K562 (cell line): ENCODE data around the gene AP2S1. TPM values are rescaled to one million over a fixed set of nuclear protein-coding genes. Genes with fewer than 3 reads are reported as not detected.

Experiments
- BMI1 ChIP-seq: fragments of 150-350 bp; IDR thresholded peaks from 2 replicates; pipeline ENCODE4 v1.6.1; 2014; ENCODE audit warnings: low read length
- ELF2 ChIP-seq: fragments of 250-450 bp; sonication (Bioruptor Pico); IDR thresholded peaks from 2 replicates; pipeline ENCODE4 v1.5.0; 2021; ENCODE audit warnings: mild to moderate bottlenecking
- PHTF2 ChIP-seq: fragments of 250-450 bp; sonication (Bioruptor Pico); IDR thresholded peaks from 2 replicates; pipeline ENCODE4 v1.5.0; 2021; ENCODE audit warnings: mild to moderate bottlenecking
- RBM22 ChIP-seq: fragments of 200-400 bp; formaldehyde crosslinking; IDR thresholded peaks from 2 replicates; pipeline ENCODE4 v1.6.1; 2018; ENCODE audit warnings: low read length, low read depth; ENCODE audit not compliant: poor library complexity, severe bottlenecking
- SAFB ChIP-seq: fragments of 200-400 bp; formaldehyde crosslinking; IDR thresholded peaks from 2 replicates; pipeline ENCODE4 v1.6.1; 2017; ENCODE audit warnings: low read depth, low read length, borderline replicate concordance
- SMAD3 ChIP-seq: fragments of 450-650 bp; formaldehyde crosslinking; conservative IDR thresholded peaks from 2 replicates; pipeline ENCODE4 v1.4.0; 2020; ENCODE audit warnings: mild to moderate bottlenecking
- SPI1 ChIP-seq: IDR thresholded peaks from 2 replicates; pipeline ENCODE4 v1.6.1; 2011; ENCODE audit warnings: low read depth, low read length, control low read depth, borderline replicate concordance
- ZNF274 ChIP-seq: IDR thresholded peaks from 2 replicates; pipeline ENCODE4 v1.6.1; 2011; ENCODE audit warnings: low read depth, mild to moderate bottlenecking, low read length, moderate library complexity, borderline replicate concordance
- polyA plus RNA-seq, 8 experiments: library from polyadenylated mRNA; depleted of rRNA in 4 of 8; stranded (reverse) in 5 of 8; unstranded in 3 of 8; fragments of >200 nt; fragmentation: Nextera tagmentation in 2 of 8; fragmentation: Illumina TruSeq in 1 of 8; extraction: Ambion mirVana in 2 of 8; extraction: Trizol in 1 of 8; gene quantifications; 2 replicates each; pipeline versions ENCODE4 v1.2.1 to v1.2.3, GENCODE V29; 2011 to 2014; ENCODE audit warnings: inconsistent platforms in 1 of 8, missing spikeins in 1 of 8
- total RNA-seq, 7 experiments: library from RNA; depleted of rRNA in 6 of 7; stranded (reverse); fragments of >200 nt in 6 of 7; fragmentation: Illumina TruSeq in 2 of 7; extraction: Trizol in 2 of 7; gene quantifications; 2 replicates each; pipeline versions ENCODE4 v1.2.1 to v1.2.3, GENCODE V29; 2011 to 2021; ENCODE audit warnings: low replicate concordance in 1 of 7
- TF ChIP-seq, protein P1 (sequence below): IDR thresholded peaks from 3 replicates; pipeline ENCODE4 v1.6.1; 2011; ENCODE audit warnings: borderline replicate concordance, mild to moderate bottlenecking, moderate library complexity; ENCODE audit not compliant: insufficient read length; ENCODE audit errors: extremely low read depth
- TF ChIP-seq, protein P2 (sequence below), 2 experiments: fragments of 450-650 bp; IDR thresholded peaks; 2 replicates each; pipeline ENCODE4 v1.6.1; 2016; ENCODE audit warnings: mild to moderate bottlenecking in 2 of 2, borderline replicate concordance in 1 of 2, low read depth in 1 of 2, moderate library complexity in 1 of 2
- TF ChIP-seq, protein P3 (sequence below): fragments of 250-450 bp; sonication (Bioruptor Pico); IDR thresholded peaks from 2 replicates; pipeline ENCODE4 v1.8.0; 2021; ENCODE audit warnings: mild to moderate bottlenecking, moderate library complexity
- TF ChIP-seq, protein P4 (sequence below): fragments of 250-450 bp; sonication (Bioruptor Pico); IDR thresholded peaks from 2 replicates; pipeline ENCODE4 v1.6.1; 2021; ENCODE audit warnings: mild to moderate bottlenecking

AP2S1 gene
- total and polyA plus RNA-seq, 9 of the 15 experiments (the other 6 are each of a cell fraction or from before 2014, with no cell fraction given), result 32.4 to 294 (median 136) TPM

DNA sequence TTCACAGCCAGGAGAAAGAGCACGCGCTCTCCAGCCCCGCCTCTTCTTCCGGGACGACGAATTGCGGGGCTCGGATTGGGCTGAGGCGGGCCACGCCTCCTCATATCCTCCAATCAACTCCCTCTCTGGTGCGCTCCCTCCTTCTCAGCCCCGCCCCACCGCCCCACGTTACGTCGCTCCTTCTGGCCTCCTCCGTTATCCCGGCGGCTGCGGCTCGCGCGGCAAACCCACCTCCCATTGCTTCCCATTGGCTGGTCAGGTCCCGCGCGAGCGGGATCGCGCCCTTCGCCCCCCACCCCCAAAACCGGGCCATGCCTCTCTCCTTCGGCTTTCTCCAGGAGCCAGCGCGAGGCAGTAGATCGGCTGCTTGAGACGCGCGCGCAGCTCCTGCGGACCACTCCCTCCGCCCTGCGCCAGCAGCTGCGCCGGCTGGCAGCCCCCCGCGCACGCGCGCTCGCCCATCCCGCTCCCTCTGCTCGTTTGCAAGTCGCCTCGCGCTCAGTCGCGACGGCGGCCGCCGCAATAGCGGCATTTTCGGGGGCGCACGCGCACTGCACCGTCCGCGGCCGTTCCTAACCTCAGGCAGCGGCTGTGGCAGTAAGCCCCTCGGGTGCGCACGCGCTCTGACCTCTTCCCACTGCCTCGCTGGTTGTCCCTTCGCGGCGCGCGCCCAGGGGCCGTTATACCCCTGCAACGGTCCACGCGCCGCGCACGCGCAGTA lies 9.6 kb upstream of the AP2S1 start (continued):
- TF ChIP-seq PHTF2 (no peak), BMI1 (no peak), RBM22 (peak; percentile 84), ZNF274 (no peak), SAFB (0 out of 2 replicates have a peak, but pooled peaks have one; percentile 9), ELF2 (CRISPR knock-in tag) (0 out of 2 replicates have a peak, but pooled peaks have one; percentile 7), SPI1 (no peak), SMAD3 (CRISPR knock-in tag) (no peak)
- TF ChIP-seq, protein P1, sequence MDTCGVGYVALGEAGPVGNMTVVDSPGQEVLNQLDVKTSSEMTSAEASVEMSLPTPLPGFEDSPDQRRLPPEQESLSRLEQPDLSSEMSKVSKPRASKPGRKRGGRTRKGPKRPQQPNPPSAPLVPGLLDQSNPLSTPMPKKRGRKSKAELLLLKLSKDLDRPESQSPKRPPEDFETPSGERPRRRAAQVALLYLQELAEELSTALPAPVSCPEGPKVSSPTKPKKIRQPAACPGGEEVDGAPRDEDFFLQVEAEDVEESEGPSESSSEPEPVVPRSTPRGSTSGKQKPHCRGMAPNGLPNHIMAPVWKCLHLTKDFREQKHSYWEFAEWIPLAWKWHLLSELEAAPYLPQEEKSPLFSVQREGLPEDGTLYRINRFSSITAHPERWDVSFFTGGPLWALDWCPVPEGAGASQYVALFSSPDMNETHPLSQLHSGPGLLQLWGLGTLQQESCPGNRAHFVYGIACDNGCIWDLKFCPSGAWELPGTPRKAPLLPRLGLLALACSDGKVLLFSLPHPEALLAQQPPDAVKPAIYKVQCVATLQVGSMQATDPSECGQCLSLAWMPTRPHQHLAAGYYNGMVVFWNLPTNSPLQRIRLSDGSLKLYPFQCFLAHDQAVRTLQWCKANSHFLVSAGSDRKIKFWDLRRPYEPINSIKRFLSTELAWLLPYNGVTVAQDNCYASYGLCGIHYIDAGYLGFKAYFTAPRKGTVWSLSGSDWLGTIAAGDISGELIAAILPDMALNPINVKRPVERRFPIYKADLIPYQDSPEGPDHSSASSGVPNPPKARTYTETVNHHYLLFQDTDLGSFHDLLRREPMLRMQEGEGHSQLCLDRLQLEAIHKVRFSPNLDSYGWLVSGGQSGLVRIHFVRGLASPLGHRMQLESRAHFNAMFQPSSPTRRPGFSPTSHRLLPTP, result no peak
- TF ChIP-seq, protein P2, sequence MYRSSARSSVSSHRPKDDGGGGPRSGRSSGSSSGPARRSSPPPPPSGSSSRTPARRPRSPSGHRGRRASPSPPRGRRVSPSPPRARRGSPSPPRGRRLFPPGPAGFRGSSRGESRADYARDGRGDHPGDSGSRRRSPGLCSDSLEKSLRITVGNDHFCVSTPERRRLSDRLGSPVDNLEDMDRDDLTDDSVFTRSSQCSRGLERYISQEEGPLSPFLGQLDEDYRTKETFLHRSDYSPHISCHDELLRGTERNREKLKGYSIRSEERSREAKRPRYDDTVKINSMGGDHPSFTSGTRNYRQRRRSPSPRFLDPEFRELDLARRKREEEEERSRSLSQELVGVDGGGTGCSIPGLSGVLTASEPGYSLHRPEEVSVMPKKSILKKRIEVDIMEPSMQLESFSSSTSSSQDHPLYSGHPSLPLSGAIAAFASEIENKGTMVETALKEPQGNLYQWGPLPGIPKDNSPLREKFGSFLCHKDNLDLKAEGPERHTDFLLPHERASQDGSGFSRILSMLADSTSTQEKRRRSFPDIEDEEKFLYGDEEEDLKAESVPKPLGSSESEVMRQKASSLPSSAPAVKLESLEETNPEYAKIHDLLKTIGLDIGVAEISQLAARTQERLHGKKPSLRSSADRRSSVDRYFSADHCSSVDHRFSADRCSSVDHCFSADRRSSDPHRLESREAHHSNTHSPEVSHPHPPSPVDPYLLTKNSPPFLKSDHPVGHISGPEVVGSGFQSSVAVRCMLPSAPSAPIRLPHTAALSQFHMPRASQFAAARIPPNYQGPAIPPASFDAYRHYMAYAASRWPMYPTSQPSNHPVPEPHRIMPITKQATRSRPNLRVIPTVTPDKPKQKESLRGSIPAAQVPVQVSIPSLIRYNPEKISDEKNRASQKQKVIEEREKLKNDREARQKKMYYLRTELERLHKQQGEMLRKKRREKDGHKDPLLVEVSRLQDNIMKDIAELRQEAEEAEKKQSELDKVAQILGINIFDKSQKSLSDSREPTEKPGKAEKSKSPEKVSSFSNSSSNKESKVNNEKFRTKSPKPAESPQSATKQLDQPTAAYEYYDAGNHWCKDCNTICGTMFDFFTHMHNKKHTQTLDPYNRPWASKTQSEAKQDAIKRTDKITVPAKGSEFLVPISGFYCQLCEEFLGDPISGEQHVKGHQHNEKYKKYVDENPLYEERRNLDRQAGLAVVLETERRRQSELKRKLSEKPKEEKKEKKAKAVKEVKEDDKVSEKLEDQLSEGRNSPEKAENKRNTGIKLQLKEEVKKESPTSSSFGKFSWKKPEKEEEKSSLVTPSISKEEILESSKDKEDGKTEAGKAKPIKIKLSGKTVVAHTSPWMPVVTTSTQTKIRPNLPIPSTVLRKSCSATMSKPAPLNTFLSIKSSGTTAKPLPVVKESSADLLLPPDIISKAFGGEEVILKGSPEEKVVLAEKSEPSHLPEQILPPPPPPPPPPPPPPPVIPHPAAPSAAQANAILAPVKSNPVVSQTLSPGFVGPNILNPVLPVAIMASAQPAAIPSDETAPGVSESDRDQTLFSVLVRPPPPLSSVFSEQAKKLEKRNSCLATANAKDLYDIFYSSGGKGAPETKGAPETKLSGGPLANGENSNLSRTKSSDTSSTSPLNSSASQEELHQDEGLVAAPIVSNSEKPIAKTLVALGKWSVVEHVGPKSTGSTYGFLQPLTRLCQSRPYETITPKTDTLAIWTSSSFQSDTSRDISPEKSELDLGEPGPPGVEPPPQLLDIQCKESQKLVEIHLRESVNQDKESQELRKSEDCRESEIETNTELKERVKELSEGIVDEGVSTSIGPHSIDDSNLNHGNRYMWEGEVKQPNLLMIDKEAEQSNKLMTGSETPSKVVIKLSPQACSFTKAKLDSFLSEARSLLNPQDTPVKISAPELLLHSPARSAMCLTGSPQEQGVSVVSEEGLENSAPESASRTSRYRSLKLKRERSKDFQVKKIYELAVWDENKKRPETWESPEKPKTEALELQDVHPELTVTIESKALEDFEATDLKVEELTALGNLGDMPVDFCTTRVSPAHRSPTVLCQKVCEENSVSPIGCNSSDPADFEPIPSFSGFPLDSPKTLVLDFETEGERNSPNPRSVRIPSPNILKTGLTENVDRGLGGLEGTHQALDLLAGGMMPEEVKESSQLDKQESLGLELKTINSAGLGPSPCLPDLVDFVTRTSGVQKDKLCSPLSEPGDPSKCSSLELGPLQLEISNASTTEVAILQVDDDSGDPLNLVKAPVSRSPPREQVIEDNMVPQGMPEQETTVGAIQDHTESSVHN (IDR thresholded peaks at IDR 0.05; ENCODE audit: borderline replicate concordance in 1 of 2, low read depth in 1 of 2), result no peak
- TF ChIP-seq, protein P3, sequence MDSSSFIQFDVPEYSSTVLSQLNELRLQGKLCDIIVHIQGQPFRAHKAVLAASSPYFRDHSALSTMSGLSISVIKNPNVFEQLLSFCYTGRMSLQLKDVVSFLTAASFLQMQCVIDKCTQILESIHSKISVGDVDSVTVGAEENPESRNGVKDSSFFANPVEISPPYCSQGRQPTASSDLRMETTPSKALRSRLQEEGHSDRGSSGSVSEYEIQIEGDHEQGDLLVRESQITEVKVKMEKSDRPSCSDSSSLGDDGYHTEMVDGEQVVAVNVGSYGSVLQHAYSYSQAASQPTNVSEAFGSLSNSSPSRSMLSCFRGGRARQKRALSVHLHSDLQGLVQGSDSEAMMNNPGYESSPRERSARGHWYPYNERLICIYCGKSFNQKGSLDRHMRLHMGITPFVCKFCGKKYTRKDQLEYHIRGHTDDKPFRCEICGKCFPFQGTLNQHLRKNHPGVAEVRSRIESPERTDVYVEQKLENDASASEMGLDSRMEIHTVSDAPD, result no peak
- TF ChIP-seq, protein P4, sequence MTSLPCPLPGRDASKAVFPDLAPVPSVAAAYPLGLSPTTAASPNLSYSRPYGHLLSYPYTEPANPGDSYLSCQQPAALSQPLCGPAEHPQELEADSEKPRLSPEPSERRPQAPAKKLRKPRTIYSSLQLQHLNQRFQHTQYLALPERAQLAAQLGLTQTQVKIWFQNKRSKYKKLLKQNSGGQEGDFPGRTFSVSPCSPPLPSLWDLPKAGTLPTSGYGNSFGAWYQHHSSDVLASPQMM, result no peak
